A673 (cell line): ENCODE measurements around the gene TGFB1I1.

Source experiments
- CTCF ChIP-seq: fragments of 300-800, 200-600 bp; sonication (generic); conservative IDR thresholded peaks from 2 replicates; pipeline ENCODE4 v1.5.1; 2017; ENCODE audit warnings: low read depth, mild to moderate bottlenecking, antibody characterized with exemption, low read length, moderate library complexity, mixed read lengths
- EZH2 ChIP-seq: fragments of 200-600 bp; sonication (generic); IDR thresholded peaks from 2 replicates; pipeline ENCODE4 v1.6.1; 2017; ENCODE audit warnings: borderline replicate concordance, low read depth, mild to moderate bottlenecking, mixed read lengths, antibody characterized with exemption, low read length; ENCODE audit not compliant: poor library complexity, severe bottlenecking

- TF ChIP-seq CTCF (no peak), EZH2 (no peak)
Observed at GRCh38 chr16:31474773-31475738, 3.1 kb downstream of the TGFB1I1 start.
